GM12801 (cell line): ENCODE data around the gene TNC.

Experiments
- TF ChIP-seq, protein P1 (sequence below): IDR thresholded peaks from one replicate; pipeline ENCODE4 v1.5.1; 2011; ENCODE audit warnings: control low read depth; ENCODE audit not compliant: insufficient read length; ENCODE audit errors: extremely low read depth

TNC gene

DNA sequence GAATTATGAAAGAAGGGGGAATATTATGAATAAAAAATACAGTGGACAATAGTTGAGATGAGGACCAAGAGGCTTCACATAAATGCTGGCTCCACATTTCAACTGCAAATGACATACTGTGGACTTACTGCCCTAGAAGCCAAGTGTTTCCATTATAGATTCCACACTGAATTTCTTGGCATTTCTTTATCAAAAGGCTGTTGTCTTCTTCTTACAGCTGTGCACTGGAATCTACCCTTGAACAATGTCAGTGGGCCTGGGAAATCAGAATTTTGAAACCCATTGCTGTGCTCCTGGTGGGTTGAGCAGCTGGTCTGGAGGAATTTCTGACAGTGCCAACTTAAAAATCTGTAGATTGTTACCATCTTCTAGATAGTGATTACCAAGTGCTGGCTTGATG, 49.9 kb downstream of the TNC start:
- TF ChIP-seq, protein P1, sequence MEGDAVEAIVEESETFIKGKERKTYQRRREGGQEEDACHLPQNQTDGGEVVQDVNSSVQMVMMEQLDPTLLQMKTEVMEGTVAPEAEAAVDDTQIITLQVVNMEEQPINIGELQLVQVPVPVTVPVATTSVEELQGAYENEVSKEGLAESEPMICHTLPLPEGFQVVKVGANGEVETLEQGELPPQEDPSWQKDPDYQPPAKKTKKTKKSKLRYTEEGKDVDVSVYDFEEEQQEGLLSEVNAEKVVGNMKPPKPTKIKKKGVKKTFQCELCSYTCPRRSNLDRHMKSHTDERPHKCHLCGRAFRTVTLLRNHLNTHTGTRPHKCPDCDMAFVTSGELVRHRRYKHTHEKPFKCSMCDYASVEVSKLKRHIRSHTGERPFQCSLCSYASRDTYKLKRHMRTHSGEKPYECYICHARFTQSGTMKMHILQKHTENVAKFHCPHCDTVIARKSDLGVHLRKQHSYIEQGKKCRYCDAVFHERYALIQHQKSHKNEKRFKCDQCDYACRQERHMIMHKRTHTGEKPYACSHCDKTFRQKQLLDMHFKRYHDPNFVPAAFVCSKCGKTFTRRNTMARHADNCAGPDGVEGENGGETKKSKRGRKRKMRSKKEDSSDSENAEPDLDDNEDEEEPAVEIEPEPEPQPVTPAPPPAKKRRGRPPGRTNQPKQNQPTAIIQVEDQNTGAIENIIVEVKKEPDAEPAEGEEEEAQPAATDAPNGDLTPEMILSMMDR = no peak

DNA sequence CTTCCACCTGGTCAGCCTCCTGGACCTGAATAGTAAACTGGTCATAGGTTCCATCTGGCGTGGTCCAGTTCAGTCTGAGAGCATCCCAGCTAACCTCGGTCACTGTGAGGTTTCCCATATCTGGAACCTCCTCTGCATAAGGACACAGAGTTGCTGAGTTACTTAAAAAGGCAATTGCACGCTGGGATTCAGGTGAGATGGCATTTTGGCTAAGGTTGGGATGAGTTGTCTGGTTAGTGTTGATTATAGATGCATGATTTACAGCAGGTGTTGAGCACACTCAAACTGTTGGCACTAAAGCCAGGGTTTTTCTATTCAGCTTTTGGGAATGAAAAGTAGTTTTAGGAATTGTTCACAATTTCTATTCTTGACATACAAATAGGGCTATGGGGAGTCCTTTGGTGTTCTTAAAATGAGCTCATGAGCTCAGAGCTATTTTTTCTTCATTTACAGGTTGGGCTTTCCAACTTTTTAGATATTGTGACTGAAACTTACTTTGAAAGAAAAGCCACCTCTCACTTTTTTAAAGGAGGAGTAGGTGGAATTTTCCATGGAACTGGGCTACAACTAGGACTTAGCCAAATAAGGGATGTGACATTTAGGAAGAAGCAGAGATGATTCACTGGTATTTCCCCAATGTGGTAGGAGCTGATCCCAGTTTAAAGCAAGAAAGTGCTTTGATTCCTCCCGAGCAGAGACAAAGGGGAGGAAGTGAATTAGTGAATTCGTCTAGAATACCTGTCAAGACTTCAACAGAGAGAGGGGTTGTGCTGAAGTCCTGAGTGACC, 54.7 kb downstream of the TNC start:
- TF ChIP-seq, protein P1 = no peak

DNA sequence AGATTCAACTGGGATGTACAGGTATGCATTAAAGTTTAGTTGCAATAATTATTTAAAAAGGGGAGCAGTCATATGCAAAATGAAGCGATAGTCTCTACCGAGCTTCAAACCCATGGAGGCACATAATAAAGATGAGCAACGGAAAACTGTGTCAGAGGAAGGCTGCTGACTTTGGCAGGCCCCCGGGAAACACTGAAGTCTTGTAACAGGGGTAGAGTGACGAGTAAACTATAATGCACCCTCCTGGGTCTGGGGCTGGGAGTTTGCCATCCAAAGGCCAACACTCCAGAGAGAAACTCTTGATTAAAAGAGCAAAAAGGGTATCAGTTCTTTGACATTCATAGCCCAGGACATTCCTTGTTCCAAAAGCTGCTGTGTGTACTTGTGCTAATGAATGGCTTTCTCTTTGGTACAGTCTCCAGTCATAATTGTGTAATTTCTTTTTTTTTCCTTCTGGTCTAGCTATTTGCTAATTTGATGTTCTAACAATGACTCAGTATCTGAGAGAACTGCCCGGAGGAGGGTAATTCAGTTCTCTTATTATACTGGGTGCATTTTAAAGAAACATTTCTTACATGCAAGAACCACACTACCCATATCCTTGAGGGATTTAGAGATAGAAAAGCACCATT, 59.2 kb downstream of the TNC start:
- TF ChIP-seq, protein P1 = no peak

DNA sequence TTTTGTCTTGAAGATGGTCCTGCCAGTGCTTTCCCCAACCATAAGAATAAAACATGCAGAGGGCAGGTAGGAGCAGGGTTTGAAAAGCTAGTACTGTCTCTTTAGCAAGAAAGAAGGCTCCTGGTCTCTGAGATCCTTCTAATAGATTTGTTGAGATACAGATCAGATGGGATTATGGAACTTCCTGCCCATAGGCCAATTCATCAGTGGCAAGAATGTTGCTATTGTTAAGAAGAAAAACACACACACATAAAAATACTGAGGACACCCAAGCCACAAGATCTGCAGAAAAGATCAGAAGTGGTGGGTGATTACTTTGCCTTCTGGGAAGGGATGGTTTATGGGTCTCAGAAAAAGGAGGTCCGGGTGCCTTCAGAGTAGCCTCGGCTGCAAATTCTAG, 59.8 kb downstream of the TNC start:
- TF ChIP-seq, protein P1 = no peak

DNA sequence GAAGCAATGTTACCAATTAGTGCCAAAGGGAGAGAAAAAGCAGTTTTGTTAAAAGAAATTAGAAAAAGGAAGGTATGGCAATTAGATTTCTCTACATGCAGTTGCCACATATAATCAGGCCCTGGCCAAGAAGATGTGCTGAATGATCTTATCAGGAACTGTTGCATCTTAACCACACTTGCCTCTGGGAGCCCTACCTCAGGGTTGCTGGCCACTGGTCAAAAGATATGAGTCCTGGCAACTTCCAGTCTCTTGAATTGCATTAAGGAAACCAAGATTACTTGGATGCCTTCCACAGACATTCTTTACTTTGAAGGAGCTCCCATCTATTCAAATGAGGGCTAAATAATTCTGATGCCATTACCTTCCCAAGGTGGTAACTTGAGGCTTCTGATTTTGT, 60.4 kb downstream of the TNC start:
- TF ChIP-seq, protein P1 = no peak

DNA sequence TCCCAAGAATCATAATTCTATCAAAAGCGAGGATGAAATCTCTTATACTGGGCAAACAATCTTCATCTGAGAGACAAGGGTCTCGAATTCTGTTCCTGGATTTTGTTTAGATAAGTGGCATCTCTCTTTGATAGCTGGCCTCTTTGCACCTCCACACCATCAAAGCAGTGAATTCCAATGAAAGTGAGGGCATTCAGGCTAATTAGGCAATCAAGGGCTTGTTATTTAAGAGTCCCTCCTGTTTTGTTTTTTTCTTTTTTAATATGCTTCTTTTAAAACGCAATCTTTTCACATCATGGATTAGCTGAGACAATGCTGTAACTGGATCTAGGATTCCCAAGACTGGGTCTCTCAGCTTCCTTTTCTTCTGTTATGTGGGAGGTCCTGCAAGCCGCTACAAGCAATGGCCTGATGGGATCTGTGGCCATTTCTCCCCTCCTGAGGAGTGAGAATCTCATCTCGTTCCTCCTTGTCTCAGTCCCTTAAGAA, 67.9 kb downstream of the TNC start:
- TF ChIP-seq, protein P1 = no peak

DNA sequence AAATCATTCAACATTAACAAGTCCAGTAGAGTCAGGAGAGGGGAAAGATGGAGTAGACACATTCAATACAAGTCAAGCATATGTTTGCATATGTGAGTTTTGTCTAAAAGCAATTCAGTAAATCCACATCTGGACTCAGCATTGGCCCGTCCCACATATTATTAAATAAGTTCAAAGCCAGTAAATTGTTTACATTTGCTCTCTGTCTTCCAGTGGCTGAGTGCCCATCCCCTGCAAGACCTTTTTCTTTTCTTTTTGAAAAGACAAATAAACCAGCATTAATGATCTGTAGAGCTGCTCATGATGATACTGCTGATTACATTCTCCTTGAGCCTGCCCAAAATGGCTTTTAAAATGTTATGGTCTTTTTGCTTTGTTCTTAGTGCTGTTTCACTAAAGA, 71.1 kb downstream of the TNC start:
- TF ChIP-seq, protein P1 = no peak
